Neural progenitor cell (in vitro differentiated cells): ENCODE measurements around the gene ADRA2B.

Source experiments
- EZH2 ChIP-seq: fragments of 200-600 bp; sonication (generic); IDR thresholded peaks from 2 replicates; pipeline ENCODE4 v1.6.1; 2017; ENCODE audit warnings: antibody characterized with exemption, mild to moderate bottlenecking, moderate library complexity
- EZH2phosphoT487 ChIP-seq: fragments of 200-600 bp; sonication (generic); IDR thresholded peaks from 2 replicates; pipeline ENCODE4 v1.6.1; 2017; ENCODE audit warnings: antibody characterized with exemption
- TF ChIP-seq, protein P1 (sequence below): fragments of 200-600 bp; sonication (generic); IDR thresholded peaks from 2 replicates; pipeline ENCODE4 v1.5.1; 2017; ENCODE audit warnings: antibody characterized with exemption, mild to moderate bottlenecking

DNA sequence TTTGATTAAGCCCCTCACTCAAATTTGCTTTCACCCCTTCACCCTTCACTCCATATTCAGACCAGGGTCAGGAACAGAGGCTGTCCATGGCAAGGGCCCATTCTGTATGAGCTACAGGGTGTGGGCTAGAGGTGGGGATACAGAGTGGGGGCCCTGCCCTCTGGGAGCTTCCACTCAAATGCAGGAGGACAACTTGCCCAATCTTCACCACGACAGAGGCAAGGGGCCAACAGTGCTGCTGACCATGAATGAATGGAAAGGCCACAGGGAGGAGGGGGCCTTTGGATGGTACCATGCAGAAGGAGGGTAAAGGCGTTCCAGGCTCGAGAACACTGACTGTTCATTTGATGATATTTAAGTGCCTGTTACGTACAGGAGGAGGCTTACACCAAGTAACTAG, 22.8 kb downstream of the ADRA2B start:
- TF ChIP-seq, protein P1, sequence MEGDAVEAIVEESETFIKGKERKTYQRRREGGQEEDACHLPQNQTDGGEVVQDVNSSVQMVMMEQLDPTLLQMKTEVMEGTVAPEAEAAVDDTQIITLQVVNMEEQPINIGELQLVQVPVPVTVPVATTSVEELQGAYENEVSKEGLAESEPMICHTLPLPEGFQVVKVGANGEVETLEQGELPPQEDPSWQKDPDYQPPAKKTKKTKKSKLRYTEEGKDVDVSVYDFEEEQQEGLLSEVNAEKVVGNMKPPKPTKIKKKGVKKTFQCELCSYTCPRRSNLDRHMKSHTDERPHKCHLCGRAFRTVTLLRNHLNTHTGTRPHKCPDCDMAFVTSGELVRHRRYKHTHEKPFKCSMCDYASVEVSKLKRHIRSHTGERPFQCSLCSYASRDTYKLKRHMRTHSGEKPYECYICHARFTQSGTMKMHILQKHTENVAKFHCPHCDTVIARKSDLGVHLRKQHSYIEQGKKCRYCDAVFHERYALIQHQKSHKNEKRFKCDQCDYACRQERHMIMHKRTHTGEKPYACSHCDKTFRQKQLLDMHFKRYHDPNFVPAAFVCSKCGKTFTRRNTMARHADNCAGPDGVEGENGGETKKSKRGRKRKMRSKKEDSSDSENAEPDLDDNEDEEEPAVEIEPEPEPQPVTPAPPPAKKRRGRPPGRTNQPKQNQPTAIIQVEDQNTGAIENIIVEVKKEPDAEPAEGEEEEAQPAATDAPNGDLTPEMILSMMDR = no peak
- no peak for TF ChIP-seq EZH2
- no peak for TF ChIP-seq EZH2phosphoT487
